ENCODE results near the gene IGFL2.

- no peak for TF ChIP-seq CTCF (IDR thresholded peaks at IDR 0.05)
- TF ChIP-seq POLR2A (IDR thresholded peaks at IDR 0.05), result no peak
Observed at GRCh38 chr19:46189971-46190888, 42.2 kb downstream of the IGFL2 start.
